Measurements from ENCODE around the gene TEP1.
"Not testable (repeated sequence)": the region's sequence is repeated elsewhere in the genome, so short reads cannot be mapped to it uniquely, and the experiment has no call there.

TEP1 gene

GRCh38 chr14:20412876-20413743 is at the start of gene TEP1:
Gene TEP1 (minus strand): TSS chr14:20413501. CDS start chr14:20408439, 5,062 bp downstream.
- peak within 1 kb of the TSS; percentile 73 for H3K4me3 ChIP-seq (ENCODE audit: low read length)
- TF ChIP-seq ZNF274 (IDR thresholded peaks at IDR 0.05; ENCODE audit: low read depth, low read length): no peak

GRCh38 chr14:20461225-20462141 is 48.2 kb upstream of the TEP1 start, which contains the start of gene PIP4P1:
Gene PIP4P1 (minus strand): TSS chr14:20461434. CDS start chr14:20461325, 109 bp downstream.
- no peak for TF ChIP-seq ZNF274 (IDR thresholded peaks at IDR 0.05; ENCODE audit: low read depth, low read length)
- peak within 1 kb of the TSS; percentile 95 for H3K4me3 ChIP-seq (ENCODE audit: low read length)

- TF ChIP-seq ZNF274 (IDR thresholded peaks at IDR 0.05; ENCODE audit: low read depth, low read length): no peak
- peak overlapping the region; percentile 95 for H3K4me3 ChIP-seq (ENCODE audit: low read length)
Observed at GRCh38 chr14:20460458-20461224, 47.3 kb upstream of the TEP1 start.

- no peak overlapping the region for H3K4me3 ChIP-seq (ENCODE audit: low read length)
- TF ChIP-seq ZNF274 (IDR thresholded peaks at IDR 0.05; ENCODE audit: low read depth, low read length): no peak
Observed at GRCh38 chr14:20458031-20458789, 44.9 kb upstream of the TEP1 start.

GRCh38 chr14:20456971-20457370 is 43.7 kb upstream of the TEP1 start:
- H3K4me3 ChIP-seq (ENCODE audit: low read length): no peak overlapping the region

GRCh38 chr14:20455355-20456300 is 42.3 kb upstream of the TEP1 start:
- H3K4me3 ChIP-seq (ENCODE audit: low read length): peak overlapping the region; percentile 74
- TF ChIP-seq ZNF274 (IDR thresholded peaks at IDR 0.05; ENCODE audit: low read depth, low read length): no peak

More at GRCh38 chr14:20456971-20457370, 43.7 kb upstream of the TEP1 start:
- no peak for TF ChIP-seq ZNF274 (IDR thresholded peaks at IDR 0.05; ENCODE audit: low read depth, low read length)

- no peak for TF ChIP-seq ZNF274 (IDR thresholded peaks at IDR 0.05; ENCODE audit: low read depth, low read length)
- peak within 1 kb of the TSS; percentile 74 for H3K4me3 ChIP-seq (ENCODE audit: low read length)
Observed at GRCh38 chr14:20454516-20455354, 41.4 kb upstream of the TEP1 start, which contains the start of the genes APEX1 and OSGEP. Gene APEX1 (plus strand): TSS chr14:20455226. CDS start chr14:20455646, 420 bp downstream. Gene OSGEP (minus strand): TSS chr14:20454812. CDS start chr14:20454683, 129 bp downstream.

GRCh38 chr14:20452831-20453230 is 39.5 kb upstream of the TEP1 start:
- H3K4me3 ChIP-seq (ENCODE audit: low read length): not testable (repeated sequence)

- no peak overlapping the region for H3K4me3 ChIP-seq (ENCODE audit: low read length)
- no peak for TF ChIP-seq ZNF274 (IDR thresholded peaks at IDR 0.05; ENCODE audit: low read depth, low read length)
Observed at GRCh38 chr14:20446889-20447288, 33.6 kb upstream of the TEP1 start.

- H3K4me3 ChIP-seq (ENCODE audit: low read length): not testable (repeated sequence)
Observed at GRCh38 chr14:20443650-20444049, 30.3 kb upstream of the TEP1 start.

- no peak overlapping the region for H3K4me3 ChIP-seq (ENCODE audit: low read length)
- no peak for TF ChIP-seq ZNF274 (IDR thresholded peaks at IDR 0.05; ENCODE audit: low read depth, low read length)
Observed at GRCh38 chr14:20441461-20441860, 28.2 kb upstream of the TEP1 start.
